ENCODE results near the gene TCEA3.

- TF ChIP-seq POLR2A (IDR thresholded peaks at IDR 0.05) (no peak), CTCF (IDR thresholded peaks at IDR 0.05) (no peak), EP300 (IDR thresholded peaks at IDR 0.05) (no peak), POLR2AphosphoS5 (IDR thresholded peaks at IDR 0.05) (no peak)
Measured at GRCh38 chr1:23380719-23381118, 43.8 kb downstream of the TCEA3 start.

Measured in suprapubic skin (tissue), 4 donors.